Epithelial cell of esophagus (primary cell): ENCODE data around the gene TMEM223.
"Not testable (repeated sequence)": the region's sequence is repeated elsewhere in the genome, so short reads cannot be mapped to it uniquely, and the experiment has no call there.

Experiments used
- DNase-seq: peaks from one replicate; pipeline ENCODE4 v3.0.0; 2010; ENCODE audit warnings: low read depth
- H3K4me3 ChIP-seq: 2 replicates; pipeline ENCODE4 v1.5.1; 2011; ENCODE audit warnings: mild to moderate bottlenecking, low read length, control low read depth
- TF ChIP-seq, protein P1 (sequence below): IDR thresholded peaks from 2 replicates; pipeline ENCODE4 v1.5.1; 2011; ENCODE audit warnings: low read depth, mild to moderate bottlenecking, low read length, control low read depth, inconsistent platforms; ENCODE audit not compliant: insufficient read depth; ENCODE audit errors: missing control alignments

Gene TMEM223

DNA sequence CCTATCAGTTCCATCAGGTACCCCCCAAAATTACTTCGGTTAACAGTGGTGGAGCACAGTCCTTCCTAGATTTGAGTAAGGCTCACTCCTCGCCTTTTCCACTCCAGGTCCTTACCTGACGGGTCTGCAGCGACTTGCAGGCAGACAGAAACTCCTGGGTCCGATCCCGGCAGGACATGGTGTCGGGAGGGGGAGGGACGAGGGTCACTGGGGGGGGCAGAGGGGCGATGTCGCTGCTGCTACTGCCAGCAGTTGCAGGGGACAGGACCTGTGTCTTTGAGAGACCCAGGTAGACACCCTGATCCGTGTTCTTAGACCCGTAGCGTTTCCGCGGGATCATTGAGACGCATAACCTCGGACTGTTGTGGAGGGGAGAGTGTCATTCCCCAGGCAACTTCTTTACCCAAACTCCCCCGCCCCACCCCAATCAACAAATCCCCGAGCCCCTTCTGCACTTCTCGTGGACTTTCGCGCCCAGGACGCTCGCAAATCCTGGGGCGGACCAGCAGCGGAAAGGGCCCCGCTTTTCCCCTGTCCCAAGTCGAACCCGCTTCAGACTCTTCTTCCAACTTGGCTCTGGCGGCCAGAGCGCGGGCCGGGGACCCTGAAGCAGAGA, 39.2 kb upstream of the TMEM223 start:
- peak overlapping the region; percentile 86 for H3K4me3 ChIP-seq
- TF ChIP-seq, protein P1, sequence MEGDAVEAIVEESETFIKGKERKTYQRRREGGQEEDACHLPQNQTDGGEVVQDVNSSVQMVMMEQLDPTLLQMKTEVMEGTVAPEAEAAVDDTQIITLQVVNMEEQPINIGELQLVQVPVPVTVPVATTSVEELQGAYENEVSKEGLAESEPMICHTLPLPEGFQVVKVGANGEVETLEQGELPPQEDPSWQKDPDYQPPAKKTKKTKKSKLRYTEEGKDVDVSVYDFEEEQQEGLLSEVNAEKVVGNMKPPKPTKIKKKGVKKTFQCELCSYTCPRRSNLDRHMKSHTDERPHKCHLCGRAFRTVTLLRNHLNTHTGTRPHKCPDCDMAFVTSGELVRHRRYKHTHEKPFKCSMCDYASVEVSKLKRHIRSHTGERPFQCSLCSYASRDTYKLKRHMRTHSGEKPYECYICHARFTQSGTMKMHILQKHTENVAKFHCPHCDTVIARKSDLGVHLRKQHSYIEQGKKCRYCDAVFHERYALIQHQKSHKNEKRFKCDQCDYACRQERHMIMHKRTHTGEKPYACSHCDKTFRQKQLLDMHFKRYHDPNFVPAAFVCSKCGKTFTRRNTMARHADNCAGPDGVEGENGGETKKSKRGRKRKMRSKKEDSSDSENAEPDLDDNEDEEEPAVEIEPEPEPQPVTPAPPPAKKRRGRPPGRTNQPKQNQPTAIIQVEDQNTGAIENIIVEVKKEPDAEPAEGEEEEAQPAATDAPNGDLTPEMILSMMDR: no peak
- DNase-seq: peak; percentile 43

GRCh38 chr11:62828130-62828529, 36.3 kb upstream of the TMEM223 start:
- not testable (repeated sequence) for H3K4me3 ChIP-seq, DNase-seq

GRCh38 chr11:62823677-62824076, 31.9 kb upstream of the TMEM223 start:
- DNase-seq: peak; percentile 47
- no peak overlapping the region for H3K4me3 ChIP-seq
- TF ChIP-seq, protein P1: no peak

DNA sequence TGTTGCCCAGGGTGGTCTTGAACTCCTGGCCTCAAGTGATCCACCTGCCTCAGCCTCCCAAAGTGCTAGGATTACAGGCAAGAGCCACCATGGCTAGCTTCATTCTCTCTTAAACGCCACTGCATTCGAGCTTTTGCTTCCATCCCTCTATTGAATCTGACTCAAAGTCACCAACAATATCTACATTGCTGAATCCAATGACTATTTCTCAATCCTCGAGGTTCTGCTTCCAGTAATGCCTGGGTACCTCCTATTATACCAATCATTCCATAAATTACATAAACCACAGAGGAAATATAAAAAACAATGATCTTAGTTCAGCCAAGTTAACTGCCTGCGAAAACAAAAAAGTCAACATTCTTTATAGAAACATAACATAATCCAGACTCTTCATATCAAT, 25.3 kb upstream of the TMEM223 start:
- no peak overlapping the region for H3K4me3 ChIP-seq
- DNase-seq: no peak
- TF ChIP-seq, protein P1: no peak

- no peak for DNase-seq
- TF ChIP-seq, protein P1: no peak
- H3K4me3 ChIP-seq: no peak overlapping the region
These were observed 24.8 kb upstream of the TMEM223 start for GRCh38 chr11:62816557-62816956.

- TF ChIP-seq, protein P1: no peak
- H3K4me3 ChIP-seq: no peak overlapping the region
- DNase-seq: no peak
These were observed 19.9 kb upstream of the TMEM223 start for GRCh38 chr11:62811659-62812058.

DNA sequence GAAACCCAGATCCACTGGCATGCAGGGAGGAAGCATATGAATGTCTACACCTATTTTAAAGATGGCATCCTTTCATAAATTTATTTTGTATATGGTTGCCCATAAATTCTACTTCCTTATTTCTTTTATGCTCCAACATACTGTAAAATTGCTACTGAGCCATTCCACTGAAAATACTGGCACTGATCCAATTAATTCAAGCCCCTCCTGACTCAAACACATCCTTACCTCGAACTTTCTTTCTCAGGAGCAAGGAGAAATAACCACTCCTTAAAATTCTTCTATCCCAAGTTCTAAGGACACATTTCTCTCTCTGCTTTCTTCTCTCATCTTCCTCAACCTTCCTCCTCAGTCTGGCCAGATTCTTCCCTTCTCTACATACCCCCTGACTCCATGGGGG, 18.9 kb upstream of the TMEM223 start:
- DNase-seq: no peak
- H3K4me3 ChIP-seq: no peak overlapping the region
- TF ChIP-seq, protein P1: no peak
